ACHN (cell line): ENCODE data around the gene MAJIN.
"Not testable (repeated sequence)": the region's sequence is repeated elsewhere in the genome, so short reads cannot be mapped to it uniquely, and the experiment has no call there.

Experiments
- DNase-seq: peaks from one replicate; pipeline ENCODE4 v3.0.0-alpha.2; 2015
- in situ Hi-C: cut with HindIII; loops from 2 replicates; pipeline ENCODE4 v1.10.0; 2017; ENCODE audit warnings: low sequenced_read_pairs, low pct_ligation_motif_present, low pct_unique_long_range_greater_than_20kb

The MAJIN gene, protein sequence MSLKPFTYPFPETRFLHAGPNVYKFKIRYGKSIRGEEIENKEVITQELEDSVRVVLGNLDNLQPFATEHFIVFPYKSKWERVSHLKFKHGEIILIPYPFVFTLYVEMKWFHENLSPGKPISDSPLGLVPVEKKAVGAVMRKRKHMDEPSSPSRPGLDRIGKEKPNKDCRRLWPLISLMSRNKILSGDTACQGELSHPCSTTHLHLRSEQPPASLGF

DNA sequence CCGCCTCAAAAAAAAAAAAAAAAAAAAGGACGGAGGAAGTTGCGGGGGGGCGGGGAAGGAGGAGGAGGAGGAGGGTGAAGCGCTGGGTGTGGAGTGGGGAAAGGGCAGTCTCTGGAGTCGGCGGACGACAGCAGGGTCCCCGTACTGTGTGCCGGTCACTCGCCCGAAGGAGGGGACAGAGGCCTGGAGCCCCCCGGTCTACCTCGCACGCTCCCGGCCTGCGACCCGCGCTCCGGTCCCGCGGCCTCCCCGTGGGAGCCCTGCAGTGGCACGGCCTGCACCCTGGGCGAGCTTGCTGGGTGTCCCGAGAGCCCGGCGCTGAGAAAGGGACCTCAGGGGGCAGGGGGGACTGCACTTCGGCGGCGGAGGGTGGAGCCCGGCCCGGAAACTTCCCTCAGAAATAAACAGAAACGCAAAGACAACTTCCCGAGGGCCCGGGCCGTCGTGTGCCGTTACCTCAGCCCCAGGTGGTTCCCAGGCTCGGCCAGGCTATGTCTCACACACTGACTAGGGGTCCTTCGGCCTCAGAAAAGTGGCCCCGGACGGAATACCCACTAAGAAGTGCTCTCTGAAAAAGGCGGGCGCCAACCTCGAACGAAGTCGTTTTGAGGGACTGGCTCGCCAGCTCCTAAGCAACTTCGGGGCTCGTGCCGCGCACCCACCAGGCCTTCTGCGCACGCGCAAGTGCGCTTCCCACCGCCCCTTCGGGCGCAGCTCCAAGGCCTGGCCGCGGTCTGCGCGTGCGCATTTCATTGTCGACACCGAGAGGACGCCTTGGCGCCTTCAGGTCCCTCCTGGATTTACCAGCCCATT lies at the start of gene MAJIN:
MAJIN (minus strand) TSS at position 688 of the 813 bp plus-strand sequence. CDS start 12,703 bp downstream, outside the sequence.
- in situ Hi-C loops = no loop called here
- peak; percentile 60 for DNase-seq

DNA sequence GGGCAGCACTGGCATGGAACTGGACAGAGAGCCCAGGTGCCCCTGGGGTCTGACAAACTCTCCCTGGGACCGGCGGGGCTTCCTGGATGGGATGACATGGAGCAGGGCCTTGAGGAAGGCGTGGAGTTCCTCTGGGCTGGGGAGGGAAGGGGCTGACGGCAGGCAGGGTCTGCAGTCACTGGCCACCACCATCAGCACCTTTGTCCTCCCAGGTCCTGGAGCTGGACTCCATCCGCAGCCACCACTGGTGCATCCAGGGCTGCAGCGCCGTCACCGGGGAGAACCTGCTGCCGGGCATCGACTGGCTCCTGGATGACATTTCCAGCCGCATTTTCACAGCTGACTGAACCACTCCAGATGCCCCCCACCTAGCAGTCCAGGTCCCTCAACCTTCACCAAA lies 49.6 kb upstream of the MAJIN start:
- DNase-seq = no peak
- in situ Hi-C loops = no loop called here

DNA sequence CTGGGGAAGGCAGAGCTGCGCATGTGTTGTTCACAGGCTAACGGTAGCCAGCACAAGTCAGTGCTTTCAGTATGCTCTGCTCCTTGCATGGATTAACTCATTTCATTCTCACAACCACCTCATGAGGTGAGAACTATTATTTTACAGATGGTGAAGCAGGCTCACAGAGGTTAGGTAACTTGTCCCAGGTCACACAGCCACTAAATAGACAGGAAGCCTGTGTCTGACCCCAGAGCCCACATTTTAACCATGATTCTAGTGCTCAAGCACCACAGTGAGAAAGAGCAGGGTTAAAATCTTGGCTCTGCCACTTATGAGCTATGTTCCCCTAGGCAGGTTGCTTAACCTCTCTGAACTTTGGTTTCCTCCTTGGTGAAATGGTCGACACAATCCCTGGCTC lies 49.1 kb upstream of the MAJIN start:
- in situ Hi-C loops = no loop called here
- DNase-seq = no peak

DNA sequence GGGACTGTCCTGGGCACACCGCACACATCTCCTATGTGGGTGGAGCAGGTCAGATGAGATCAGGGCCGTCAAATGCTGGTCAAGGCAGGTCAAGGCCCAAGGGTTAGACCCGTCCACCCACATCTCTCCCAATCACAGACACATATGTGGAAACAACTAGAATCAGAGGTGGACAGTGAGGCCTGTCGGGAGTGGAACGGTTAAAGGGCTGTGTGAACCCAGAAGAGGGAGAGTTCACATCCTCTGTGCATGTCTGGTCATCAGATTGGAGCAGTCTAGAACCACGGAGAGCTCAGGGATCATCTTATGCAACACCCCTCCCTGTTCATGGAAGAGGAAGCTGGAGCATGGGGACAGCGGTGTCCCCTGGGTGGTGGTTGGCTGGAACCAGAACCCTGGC lies 47.9 kb upstream of the MAJIN start:
- no peak for DNase-seq
- in situ Hi-C loops = no loop called here

DNA sequence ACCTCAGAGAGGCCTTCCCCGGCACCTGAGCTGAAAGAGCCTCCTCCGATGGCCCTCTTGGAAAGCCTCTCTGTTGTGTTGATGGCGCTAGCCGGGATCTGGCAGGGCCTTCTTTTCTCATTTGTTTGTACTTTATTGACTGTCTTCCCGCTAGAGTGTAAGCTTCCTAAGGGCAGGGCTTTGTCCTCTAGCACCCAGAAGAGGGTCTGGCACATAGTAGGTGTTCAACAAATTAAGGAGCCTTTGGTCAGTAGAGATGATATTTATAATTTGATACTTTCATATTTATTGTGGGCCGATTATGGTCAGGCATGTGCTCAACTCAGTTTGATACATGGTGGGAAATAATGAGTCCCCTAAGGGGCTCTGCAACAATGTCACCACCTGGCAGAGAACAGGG lies 46.0 kb upstream of the MAJIN start:
- in situ Hi-C loops = no loop called here
- no peak for DNase-seq

DNA sequence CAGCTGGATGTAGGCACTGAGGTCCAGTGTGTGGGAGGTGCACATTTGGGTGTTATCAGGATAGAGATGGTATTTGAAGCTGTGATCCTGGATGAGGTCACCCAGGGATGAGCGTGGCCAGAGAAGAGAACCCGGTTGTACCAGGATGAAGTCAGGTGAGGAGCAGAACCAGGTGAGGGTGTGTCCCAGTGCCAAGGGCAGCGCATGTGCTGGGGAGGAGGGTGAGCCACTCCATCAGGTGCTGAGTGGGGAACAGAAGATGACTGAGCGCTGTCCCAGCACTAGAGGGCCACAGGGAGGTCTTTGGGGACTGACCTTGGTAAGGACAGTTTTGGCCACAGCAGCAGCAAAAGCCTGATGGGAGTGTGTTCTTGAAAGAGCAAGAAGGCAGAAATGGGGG lies 44.8 kb upstream of the MAJIN start:
- no peak for DNase-seq
- in situ Hi-C loops = no loop called here

DNA sequence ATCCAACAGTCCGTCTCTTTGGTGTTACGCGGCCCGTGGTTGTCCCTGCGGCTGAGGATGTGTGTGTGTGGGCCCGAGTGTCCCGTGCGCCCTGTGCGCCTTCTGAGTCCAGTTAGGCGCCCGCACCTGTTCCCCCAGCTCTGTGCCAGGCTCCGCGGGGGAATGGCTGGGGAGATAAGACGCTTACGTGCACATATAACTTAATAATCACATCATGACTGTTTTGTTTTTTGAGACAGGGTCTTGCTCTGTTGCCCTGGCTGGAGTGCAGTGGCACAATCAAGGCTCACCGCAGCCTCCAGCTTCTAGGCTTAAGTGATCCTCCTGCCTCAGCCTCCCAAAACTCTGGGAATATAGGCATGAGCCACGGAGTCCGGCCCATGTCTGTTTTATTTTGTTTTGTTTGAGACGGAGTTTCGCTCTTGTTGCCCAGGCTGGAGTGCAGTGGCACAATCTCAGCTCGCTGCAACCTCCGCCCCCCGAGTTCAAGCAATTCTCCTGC lies 42.9 kb upstream of the MAJIN start:
- in situ Hi-C loops = no loop called here
- DNase-seq = no peak

DNA sequence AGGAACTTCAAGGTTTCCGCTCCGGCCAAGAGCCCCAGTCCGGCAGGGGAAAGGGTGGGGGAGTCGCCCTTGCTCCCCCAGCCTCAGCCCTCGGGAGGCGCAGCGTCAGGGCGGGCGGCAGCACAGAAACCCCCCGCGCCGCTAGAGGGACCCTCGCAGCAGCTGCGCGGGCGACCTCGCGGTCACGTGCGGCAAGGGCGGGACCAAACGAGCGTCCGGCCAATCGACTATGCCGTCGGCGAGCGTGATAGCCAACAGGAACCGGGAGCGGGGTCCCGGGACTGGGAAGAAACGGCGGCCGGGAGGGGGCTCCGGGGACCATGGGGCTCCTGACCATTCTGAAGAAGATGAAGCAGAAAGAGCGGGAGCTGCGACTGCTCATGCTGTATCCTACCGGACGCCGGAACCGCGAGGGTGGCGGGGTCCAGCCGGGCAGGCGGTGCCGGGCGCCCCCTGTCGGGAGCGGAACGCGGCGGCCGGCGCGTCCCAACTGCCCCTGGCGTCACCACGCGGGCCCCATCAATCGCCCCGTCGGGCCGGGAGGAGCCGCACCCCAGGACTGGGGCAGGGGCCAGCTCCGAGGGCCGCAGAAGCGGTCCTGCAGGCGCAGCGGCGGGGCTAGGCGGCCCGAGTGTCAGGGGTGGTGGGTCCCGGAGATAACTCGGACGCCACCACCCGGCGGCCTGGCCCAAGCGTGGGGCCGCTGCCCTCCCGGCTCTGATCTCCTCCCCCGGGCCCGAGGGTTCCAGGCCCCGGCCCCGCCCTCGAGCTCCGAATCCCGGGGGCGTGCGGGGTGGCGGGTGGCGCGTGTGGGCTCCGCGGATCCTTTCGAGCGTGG lies 42.2 kb upstream of the MAJIN start, which contains the start of gene ARL2:
ARL2 (plus strand) TSS at position 273 of the 838 bp plus-strand sequence; CDS start at position 321, 48 bp downstream.
- peak; percentile 81 for DNase-seq
- in situ Hi-C loops = no loop called here

DNA sequence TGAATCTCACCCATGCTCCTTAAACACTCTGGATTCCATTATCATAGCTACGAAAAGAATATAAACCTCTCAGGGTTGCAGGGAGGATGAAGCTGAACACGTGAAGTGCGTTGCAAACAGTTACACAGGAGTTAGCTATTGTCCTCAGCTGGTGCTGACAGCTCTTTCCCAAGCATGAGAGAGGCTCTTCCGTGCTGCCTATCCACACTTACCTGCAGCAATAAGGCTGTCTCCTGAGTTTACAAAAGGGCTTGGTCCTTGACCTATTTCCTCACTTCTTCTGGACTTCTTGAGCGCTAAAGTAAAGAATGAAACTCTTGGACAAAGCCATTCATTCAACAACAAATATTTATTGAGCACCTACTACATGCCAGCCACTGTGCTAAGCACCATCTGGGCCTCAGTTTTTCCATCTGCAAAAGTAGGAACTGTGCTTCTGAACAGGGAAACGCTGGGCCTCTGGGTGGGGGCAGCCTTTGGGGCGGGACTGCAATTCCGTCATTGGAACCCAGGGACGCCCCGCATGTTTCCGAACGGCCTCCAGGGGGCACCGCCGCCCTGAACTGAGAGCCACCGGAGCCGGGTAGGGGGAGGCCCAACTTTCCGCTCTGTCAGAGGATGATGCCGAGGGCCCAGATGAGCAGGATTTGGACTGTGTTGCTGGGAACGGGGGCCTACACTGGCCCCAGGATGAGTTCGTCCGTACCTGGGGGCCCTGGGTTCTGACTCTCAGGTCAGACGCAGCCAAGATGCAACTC lies 41.4 kb upstream of the MAJIN start:
- peak; percentile 80 for DNase-seq
- in situ Hi-C loops = no loop called here

DNA sequence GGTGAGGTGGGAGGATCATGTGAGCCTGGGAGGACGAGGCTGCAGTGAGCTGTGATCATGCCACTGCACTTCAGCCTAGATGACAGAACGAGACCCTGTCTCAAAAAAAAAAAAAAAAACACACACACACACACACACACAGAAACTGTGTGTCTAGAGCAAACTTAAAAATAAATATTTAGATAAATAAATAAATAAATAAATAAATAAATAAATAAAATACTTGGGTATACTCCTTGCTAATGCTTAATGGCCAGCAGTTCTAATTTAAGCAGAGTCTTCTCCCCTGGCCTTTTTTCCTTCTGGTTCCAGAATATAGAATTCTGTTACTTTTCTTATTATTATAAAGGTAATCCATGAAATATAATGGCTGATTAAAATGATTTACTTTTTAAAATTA lies 37.0 kb upstream of the MAJIN start:
- in situ Hi-C loops = no loop called here
- DNase-seq = no peak

DNA sequence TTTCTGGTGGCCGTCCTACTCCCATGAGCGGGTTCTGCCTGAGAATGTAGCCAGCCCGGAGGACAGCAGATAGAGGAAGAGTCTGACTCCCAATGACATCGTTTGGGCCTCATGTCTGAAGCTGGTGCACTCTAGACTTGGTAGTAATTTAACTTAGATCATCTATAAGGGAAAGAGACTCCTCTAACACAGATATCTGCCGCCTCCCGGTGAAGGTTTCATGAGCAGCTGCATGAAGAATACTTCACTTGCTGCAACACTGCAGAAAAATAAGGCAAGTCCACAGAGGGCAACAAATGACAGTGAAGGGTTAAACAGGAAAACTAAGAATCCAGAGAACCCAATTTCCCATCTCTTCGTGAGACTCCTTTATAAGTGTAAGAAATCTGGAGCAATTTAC lies 36.1 kb upstream of the MAJIN start:
- DNase-seq = no peak
- in situ Hi-C loops = no loop called here

DNA sequence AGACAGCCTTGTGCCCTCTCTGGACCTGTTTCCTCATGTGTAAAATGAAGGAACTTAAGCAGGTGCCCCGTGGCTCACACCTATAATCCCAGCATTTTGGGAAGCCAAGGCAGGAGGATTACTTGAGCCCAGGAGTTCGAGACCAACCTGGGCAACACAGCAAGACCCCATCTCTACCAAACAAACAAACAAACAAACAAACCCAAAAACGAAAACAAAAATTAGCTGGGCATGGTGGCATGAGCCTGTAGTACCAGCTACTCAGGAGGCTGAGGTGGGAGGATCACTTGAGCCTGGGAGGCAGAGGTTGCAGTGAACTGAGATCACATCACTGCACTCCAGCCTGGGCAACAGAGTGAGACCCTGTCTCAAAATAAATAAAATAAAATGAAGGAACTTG lies 32.1 kb upstream of the MAJIN start:
- DNase-seq, in situ Hi-C loops: not testable (repeated sequence)

DNA sequence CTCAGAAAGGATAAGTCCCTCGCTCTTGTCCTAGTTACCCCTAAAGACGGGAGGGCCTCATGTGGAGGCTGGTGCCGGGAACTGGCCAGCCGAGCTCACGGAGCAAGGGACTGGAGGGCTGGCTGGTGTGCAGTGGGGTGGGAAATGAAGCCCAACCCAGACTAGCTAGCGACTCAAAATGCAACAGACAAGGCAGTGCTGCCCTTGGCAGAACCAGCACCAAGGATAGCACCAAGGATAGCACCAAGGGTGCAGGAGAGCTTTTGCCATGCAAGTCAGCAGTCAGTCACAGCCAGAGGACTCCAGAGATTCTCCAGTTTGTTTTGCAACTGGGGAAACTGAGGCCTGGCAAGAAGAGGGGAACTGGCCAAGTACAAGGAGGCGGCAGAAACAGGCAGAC lies 31.4 kb upstream of the MAJIN start:
- no peak for DNase-seq
- in situ Hi-C loops = no loop called here

DNA sequence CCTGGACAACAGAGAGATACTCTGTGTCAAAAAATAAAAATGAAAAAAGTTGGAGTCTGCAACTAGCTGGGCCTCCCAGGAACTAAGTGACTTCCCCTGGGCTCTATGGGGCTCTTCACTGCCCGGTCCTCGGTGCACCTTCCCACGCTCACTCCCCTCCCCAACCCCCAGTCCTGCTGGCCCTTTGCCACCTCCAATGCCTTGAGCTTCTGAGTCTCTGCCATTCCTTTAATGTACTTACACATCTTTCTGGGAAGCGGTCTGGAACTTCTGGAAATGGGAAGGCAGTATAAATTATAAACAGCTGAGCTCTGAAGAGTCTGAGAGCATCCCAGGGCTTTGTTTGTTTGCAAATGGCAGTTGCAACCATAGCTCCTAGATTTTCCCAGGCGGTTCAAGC lies 30.8 kb upstream of the MAJIN start:
- DNase-seq = no peak
- in situ Hi-C loops = no loop called here

DNA sequence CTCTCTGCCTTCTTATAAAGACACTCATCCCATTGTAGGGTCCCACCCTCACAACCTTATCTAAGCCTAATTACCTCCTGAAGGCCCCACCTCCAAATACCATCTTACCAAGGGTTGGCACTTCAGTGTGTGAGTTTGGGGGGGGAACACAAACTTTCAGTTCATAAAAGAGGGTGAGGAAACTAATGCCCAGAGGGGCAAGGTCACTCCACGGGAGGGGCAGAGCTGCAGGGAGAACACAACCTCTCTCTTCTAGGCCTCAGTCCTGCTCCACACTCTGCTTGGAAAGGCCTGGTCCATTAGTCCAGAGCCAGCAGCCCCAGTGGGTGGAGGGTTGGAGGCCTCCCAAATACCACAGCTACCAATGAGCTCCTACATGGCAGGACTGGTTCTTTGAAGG lies 27.6 kb upstream of the MAJIN start:
- in situ Hi-C loops = no loop called here
- DNase-seq = no peak

DNA sequence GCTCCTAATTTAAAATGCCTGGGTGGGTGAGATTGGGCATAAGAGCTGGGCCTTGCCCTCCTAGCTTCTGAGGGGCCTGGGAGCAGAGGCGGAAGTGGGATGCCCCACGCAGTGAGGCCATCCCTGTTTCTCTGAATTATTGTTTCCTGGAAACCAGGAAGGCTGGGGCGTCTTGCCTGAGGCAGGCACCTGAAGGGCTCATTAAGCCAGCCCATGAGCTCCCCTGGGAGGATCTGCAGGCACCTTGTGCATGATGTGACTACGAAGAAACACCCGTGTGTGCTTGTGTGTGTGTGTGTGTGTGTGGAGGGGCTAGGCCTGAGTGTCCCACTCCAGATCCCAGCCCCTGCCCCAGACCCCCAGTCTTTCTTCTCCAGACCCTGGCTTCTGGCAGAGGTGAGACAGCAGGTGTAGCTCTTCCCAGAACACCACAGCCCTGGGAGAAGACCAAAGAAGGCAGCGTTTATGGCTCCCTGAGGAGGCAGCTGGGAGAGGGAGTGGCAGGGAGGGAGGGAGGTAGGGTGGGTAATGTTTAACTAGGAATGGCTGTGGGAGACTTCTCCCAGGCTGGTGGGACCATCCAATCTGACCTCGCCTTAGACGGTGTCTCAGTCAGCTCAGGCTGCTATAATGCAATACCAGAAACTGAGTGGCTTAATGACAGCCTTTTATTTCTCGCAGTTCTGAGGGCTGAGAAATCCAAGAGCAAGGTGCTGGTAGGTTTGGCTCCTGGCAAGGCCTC lies 27.0 kb upstream of the MAJIN start:
- in situ Hi-C loops = no loop called here
- DNase-seq = peak; percentile 42

DNA sequence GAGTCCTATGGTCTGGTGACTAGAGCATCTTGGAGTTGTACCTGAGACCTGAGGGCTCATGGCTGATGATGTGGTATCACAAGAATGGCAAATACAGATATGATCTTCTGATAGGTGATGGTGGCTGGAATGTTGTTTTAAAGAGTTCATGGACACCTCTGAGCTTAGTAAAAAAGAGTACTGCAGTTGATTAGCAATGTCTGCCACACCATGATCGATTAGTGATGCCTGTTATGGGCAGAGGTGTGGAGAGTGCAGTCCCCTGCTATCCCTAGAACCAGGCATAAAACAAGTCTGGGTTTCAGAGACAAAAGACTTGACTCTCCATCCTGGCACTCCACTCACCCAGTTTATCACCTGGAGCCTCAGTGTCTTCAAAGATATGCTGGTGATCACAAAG lies 26.2 kb upstream of the MAJIN start:
- no peak for DNase-seq

More for the DNA sequence above, 26.2 kb upstream of the MAJIN start:
- in situ Hi-C loops = no loop called here
